Keratinocyte (primary cell): Measurements from ENCODE around the gene EYS. TPM values are rescaled to one million over a fixed set of nuclear protein-coding genes. Genes with fewer than 3 reads are reported as not detected.

Source experiments
- DNase-seq: peaks from one replicate; pipeline ENCODE4 v3.0.0-alpha.2; 2011; ENCODE audit warnings: low read depth, missing footprints, low spot score
- FAIRE-seq: peaks from 2 replicates; lab custom pipeline; 2011; peaks lifted over from hg19 to GRCh38; lab: Jason Lieb, UNC
- H2AFZ ChIP-seq: 2 replicates; pipeline ENCODE4 v1.6.0; 2012; ENCODE audit warnings: low read length, control low read depth, inconsistent platforms; ENCODE audit not compliant: control insufficient read depth
- H3K27ac ChIP-seq: 2 replicates; pipeline ENCODE4 v1.5.1; 2011; ENCODE audit warnings: low read length; ENCODE audit not compliant: control insufficient read depth, insufficient read depth
- H3K27me3 ChIP-seq: 3 replicates; pipeline ENCODE4 v1.6.0; 2011; ENCODE audit warnings: low read length; ENCODE audit not compliant: control insufficient read depth, insufficient read depth; ENCODE audit errors: extremely low read depth
- H3K36me3 ChIP-seq, 2 experiments: 2 replicates in 1 of 2; 3 replicates in 1 of 2; pipeline ENCODE4 v1.5.1; 2011; ENCODE audit warnings: low read length in 2 of 2, mild to moderate bottlenecking in 1 of 2; ENCODE audit not compliant: control insufficient read depth in 2 of 2, insufficient read depth in 2 of 2; ENCODE audit errors: extremely low read depth in 1 of 2
- H3K4me1 ChIP-seq: 3 replicates; pipeline ENCODE4 v1.5.1; 2011; ENCODE audit warnings: low read length; ENCODE audit not compliant: control insufficient read depth, insufficient read depth; ENCODE audit errors: extremely low read depth
- H3K4me2 ChIP-seq: 3 replicates; pipeline ENCODE4 v1.6.0; 2011; ENCODE audit warnings: low read depth, low read length; ENCODE audit not compliant: control insufficient read depth, insufficient read depth; ENCODE audit errors: extremely low read depth
- H3K4me3 ChIP-seq, 3 experiments: fragments of 200-600 bp in 1 of 3; sonication (generic) in 1 of 3; 2 replicates in 2 of 3; 3 replicates in 1 of 3; pipeline ENCODE4 v1.5.1; 2011 to 2016; ENCODE audit warnings: low read length in 3 of 3, mild to moderate bottlenecking in 3 of 3, control low read depth in 2 of 3, inconsistent platforms in 1 of 3, low read depth in 1 of 3, mixed read lengths in 1 of 3, mixed run types in 1 of 3, moderate library complexity in 1 of 3; ENCODE audit not compliant: control insufficient read depth in 2 of 3, insufficient read depth in 2 of 3; ENCODE audit errors: extremely low read depth in 1 of 3
- H3K79me2 ChIP-seq: 2 replicates; pipeline ENCODE4 v1.6.0; 2012; ENCODE audit warnings: low read length; ENCODE audit not compliant: control insufficient read depth, insufficient read depth
- H3K9ac ChIP-seq: 3 replicates; pipeline ENCODE4 v1.6.0; 2011; ENCODE audit warnings: low read length; ENCODE audit not compliant: control insufficient read depth, insufficient read depth; ENCODE audit errors: extremely low read depth
- H3K9me1 ChIP-seq: 3 replicates; pipeline ENCODE4 v1.6.0; 2011; ENCODE audit warnings: low read length; ENCODE audit not compliant: control insufficient read depth, insufficient read depth; ENCODE audit errors: extremely low read depth
- H3K9me3 ChIP-seq: 2 replicates; pipeline ENCODE4 v1.5.1; 2012; ENCODE audit warnings: low read depth, low read length; ENCODE audit not compliant: control insufficient read depth
- H4K20me1 ChIP-seq: 3 replicates; pipeline ENCODE4 v1.6.0; 2011; ENCODE audit warnings: low read length; ENCODE audit not compliant: control insufficient read depth, insufficient read depth; ENCODE audit errors: extremely low read depth
- CTCF ChIP-seq, 3 experiments: IDR thresholded peaks in 1 of 3; conservative IDR thresholded peaks in 1 of 3; optimal IDR thresholded peaks in 1 of 3; 2 replicates in 2 of 3; 3 replicates in 1 of 3; pipeline versions ENCODE3 to v1.5.1; 2011; ENCODE audit warnings: low read length in 3 of 3, mild to moderate bottlenecking in 3 of 3, moderate library complexity in 2 of 3, control low read depth in 1 of 3, inconsistent platforms in 1 of 3; ENCODE audit not compliant: insufficient read depth in 2 of 3; ENCODE audit errors: extremely low read depth in 1 of 3
- EZH2 ChIP-seq: IDR thresholded peaks from one replicate; pipeline ENCODE4 v1.6.1; 2012; ENCODE audit warnings: inconsistent platforms, mild to moderate bottlenecking, low read length, moderate library complexity
- dilution Hi-C: fragments of 300-500 bp; cut with MboI; formaldehyde crosslinking; loops from one replicate; pipeline ENCODE4 v1.7.0; 2020; ENCODE audit warnings: low sequenced_read_pairs; ENCODE audit not compliant: extremely low pct_ligation_motif_present
- polyA plus RNA-seq, 5 experiments: library from polyadenylated mRNA; depleted of rRNA in 3 of 5; stranded (reverse) in 3 of 5; stranded (forward) in 1 of 5; unstranded in 1 of 5; fragments of >200 nt; gene quantifications; 1 replicate in 1 of 5; 2 replicates in 3 of 5; 3 replicates in 1 of 5; pipeline versions ENCODE4 v1.2.1 to v1.2.3, GENCODE V29; 2011 to 2012; ENCODE audit warnings: missing spikeins in 2 of 5, low read depth in 1 of 5, low replicate concordance in 1 of 5

EYS gene
- polyA plus RNA-seq, 1 donor (not counting 4 experiments of a cell fraction or from before 2014, with no cell fraction given), result 0.34 TPM

GRCh38 chr6:64848467-64848866 is 858.6 kb downstream of the EYS start:
- Histone ChIP-seq H3K4me1 (no peaks in the 10 kb centered on the region), H3K27me3 (no peaks in the 10 kb centered on the region), H3K79me2 (no peaks in the 10 kb centered on the region), H2AFZ (no peak overlapping the region), H3K4me3 (no peak overlapping the region), H3K9me3 (no peaks in the 10 kb centered on the region), H3K27ac (no peak overlapping the region), H4K20me1 (no peaks in the 10 kb centered on the region), H3K9me1 (no peaks in the 10 kb centered on the region), H3K36me3 (no peaks in the 10 kb centered on the region), H3K9ac (no peak overlapping the region), H3K4me2 (no peak overlapping the region)
- dilution Hi-C loops, result no loop called here
- TF ChIP-seq CTCF (optimal IDR thresholded peaks at IDR 0.05 in 1 of 3, IDR thresholded peaks at IDR 0.05 in 1 of 3, conservative IDR thresholded peaks at IDR 0.05 in 1 of 3; ENCODE audit: extremely low read depth in 1 of 3, insufficient read depth in 2 of 3, low read length in 3 of 3) (no peak), EZH2 (no peak)
- DNase-seq, result no peak
- no peak for FAIRE-seq

GRCh38 chr6:64847396-64847795 is 859.6 kb downstream of the EYS start:
- Histone ChIP-seq H3K9me3 (no peaks in the 10 kb centered on the region), H3K27me3 (no peaks in the 10 kb centered on the region), H3K4me1 (no peaks in the 10 kb centered on the region), H3K79me2 (no peaks in the 10 kb centered on the region), H3K27ac (no peak overlapping the region), H4K20me1 (no peaks in the 10 kb centered on the region), H3K4me2 (no peak overlapping the region), H3K9ac (no peak overlapping the region), H2AFZ (no peak overlapping the region), H3K36me3 (no peaks in the 10 kb centered on the region), H3K9me1 (no peaks in the 10 kb centered on the region), H3K4me3 (no peak overlapping the region)
- TF ChIP-seq EZH2 (no peak), CTCF (optimal IDR thresholded peaks at IDR 0.05 in 1 of 3, IDR thresholded peaks at IDR 0.05 in 1 of 3, conservative IDR thresholded peaks at IDR 0.05 in 1 of 3; ENCODE audit: extremely low read depth in 1 of 3, insufficient read depth in 2 of 3, low read length in 3 of 3) (no peak)
- dilution Hi-C loops, result no loop called here
- DNase-seq (no peak), FAIRE-seq (no peak)
